Activated CD4-positive, alpha-beta T cell treated with anti-CD3 and anti-CD28 coated beads, Interleukin-2, amount 50 U/mL, for 4 hours (primary cell): ENCODE measurements around the gene RNF214.
"Not testable (repeated sequence)": the region's sequence is repeated elsewhere in the genome, so short reads cannot be mapped to it uniquely, and the experiment has no call there.

Experiments used
- DNase-seq, 2 experiments: peaks; one replicate each; pipeline ENCODE4 v3.0.0-alpha.2; 2020

RNF214 gene

GRCh38 chr11:117232911-117233409 lies 489 bp downstream of the RNF214 start:
- no peak for DNase-seq

GRCh38 chr11:117238221-117238620 lies 5.8 kb downstream of the RNF214 start:
- DNase-seq: no peak

GRCh38 chr11:117239295-117239694 lies 6.8 kb downstream of the RNF214 start:
- no peak for DNase-seq

GRCh38 chr11:117248341-117248740 lies 15.9 kb downstream of the RNF214 start:
- DNase-seq: no peak

- DNase-seq: no peak
These were observed 17.1 kb downstream of the RNF214 start for GRCh38 chr11:117249571-117249970.

- DNase-seq: no peak
These were observed 19.0 kb downstream of the RNF214 start for GRCh38 chr11:117251506-117251905.

- DNase-seq: no peak
These were observed 23.5 kb downstream of the RNF214 start for GRCh38 chr11:117255966-117256365.

GRCh38 chr11:117256573-117256972 lies 24.1 kb downstream of the RNF214 start:
- no peak for DNase-seq

- no peak for DNase-seq
These were observed 26.1 kb downstream of the RNF214 start for GRCh38 chr11:117258576-117258975.

GRCh38 chr11:117259417-117259816 lies 26.9 kb downstream of the RNF214 start:
- no peak for DNase-seq

GRCh38 chr11:117264624-117265323 lies 32.3 kb downstream of the RNF214 start:
- not testable (repeated sequence) for DNase-seq

GRCh38 chr11:117265745-117266144 lies 33.3 kb downstream of the RNF214 start:
- DNase-seq: no peak

- DNase-seq: no peak
These were observed 37.4 kb downstream of the RNF214 start for GRCh38 chr11:117269856-117270255.

- DNase-seq: no peak
These were observed 38.7 kb downstream of the RNF214 start for GRCh38 chr11:117271208-117271607.

- DNase-seq: not testable (repeated sequence)
These were observed 39.7 kb downstream of the RNF214 start for GRCh38 chr11:117272175-117272574.

GRCh38 chr11:117273550-117274289 lies 41.2 kb downstream of the RNF214 start:
- DNase-seq: no peak

- DNase-seq: no peak
These were observed 45.9 kb downstream of the RNF214 start for GRCh38 chr11:117278347-117278746.

GRCh38 chr11:117279711-117280376 lies 47.4 kb downstream of the RNF214 start:
- no peak for DNase-seq

- no peak for DNase-seq
These were observed 48.7 kb downstream of the RNF214 start for GRCh38 chr11:117281159-117281558.

- no peak for DNase-seq
These were observed 49.4 kb downstream of the RNF214 start for GRCh38 chr11:117281869-117282268.

- DNase-seq: no peak
These were observed 50.5 kb downstream of the RNF214 start for GRCh38 chr11:117282956-117283355.

GRCh38 chr11:117284053-117284452 lies 51.6 kb downstream of the RNF214 start:
- no peak for DNase-seq

- no peak for DNase-seq
These were observed 54.1 kb downstream of the RNF214 start for GRCh38 chr11:117286588-117286987.

- DNase-seq: no peak
These were observed 55.2 kb downstream of the RNF214 start for GRCh38 chr11:117287668-117288067.
